ENCODE data around the gene RIF1.

RIF1 gene

DNA sequence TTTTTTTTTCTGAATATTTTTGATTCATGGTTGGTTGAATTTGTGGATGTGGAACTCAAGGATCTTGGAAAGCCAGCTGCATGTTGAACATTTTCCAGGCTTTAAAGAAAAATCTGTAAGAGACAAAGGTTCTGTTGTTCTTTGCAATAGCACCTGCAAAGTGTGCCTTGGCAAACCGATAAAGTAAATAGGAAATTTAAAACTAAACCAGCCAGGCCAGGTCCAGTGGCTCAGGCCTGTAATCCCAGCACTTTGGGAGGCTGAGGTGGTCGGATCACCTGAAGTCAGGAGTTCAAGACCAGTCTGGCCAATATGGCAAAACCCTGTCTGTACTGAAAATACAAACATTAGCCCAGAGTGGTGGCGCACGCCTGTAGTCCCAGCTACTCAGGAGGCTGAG lies 74.4 kb downstream of the RIF1 start:
- Histone ChIP-seq H3K9ac (ENCODE audit: insufficient read length, low read depth) (no peak overlapping the region), H3K27me3 (ENCODE audit: insufficient read depth, insufficient read length) (no peaks in the 10 kb centered on the region), H3K9me3 (ENCODE audit: insufficient read depth, low read length) (no peaks in the 10 kb centered on the region), H3K4me3 (ENCODE audit: insufficient read length, low read depth) (no peak overlapping the region), H3K36me3 (ENCODE audit: insufficient read depth, insufficient read length, low read length) (peaks cover 51% of the 10 kb centered on the region), H3K4me1 (ENCODE audit: insufficient read depth, insufficient read length) (no peaks in the 10 kb centered on the region)
- TF ChIP-seq ZNF274 (IDR thresholded peaks at IDR 0.05; ENCODE audit: low read depth, low read length) (no peak), SUZ12 (IDR thresholded peaks at IDR 0.05; ENCODE audit: extremely low read depth, insufficient read depth, insufficient read length) (no peak), YY1 (IDR thresholded peaks at IDR 0.05; ENCODE audit: insufficient read depth, insufficient read length) (no peak)
- no peak for DNase-seq (ENCODE audit: low read depth, low spot score)

DNA sequence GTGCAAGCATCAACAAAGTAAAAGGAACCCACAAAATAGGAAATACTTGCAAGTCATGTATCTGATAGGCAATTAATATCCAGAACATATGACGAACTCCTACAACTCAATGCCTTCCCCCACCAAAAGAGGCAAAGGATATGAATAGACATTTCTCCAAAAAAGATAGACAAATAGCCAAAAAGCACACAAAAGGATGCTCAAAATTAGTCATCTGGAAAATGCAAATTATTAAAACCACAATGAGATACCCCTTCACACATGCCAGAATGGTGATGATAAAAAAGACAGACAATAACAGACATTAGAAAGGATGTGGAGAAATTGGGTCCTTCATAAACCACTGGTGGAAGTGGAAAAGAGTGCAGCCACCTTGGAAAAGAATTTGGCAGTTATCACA lies 76.4 kb downstream of the RIF1 start:
- TF ChIP-seq ZNF274 (IDR thresholded peaks at IDR 0.05; ENCODE audit: low read depth, low read length): no peak
- TF ChIP-seq YY1 (IDR thresholded peaks at IDR 0.05; ENCODE audit: insufficient read depth, insufficient read length): no peak
- no peak for TF ChIP-seq SUZ12 (IDR thresholded peaks at IDR 0.05; ENCODE audit: extremely low read depth, insufficient read depth, insufficient read length)
- Histone ChIP-seq H3K9ac (ENCODE audit: insufficient read length, low read depth) (no peak overlapping the region), H3K36me3 (ENCODE audit: insufficient read depth, insufficient read length, low read length) (peaks cover 36% of the 10 kb centered on the region), H3K27me3 (ENCODE audit: insufficient read depth, insufficient read length) (no peaks in the 10 kb centered on the region), H3K9me3 (ENCODE audit: insufficient read depth, low read length) (no peaks in the 10 kb centered on the region), H3K4me3 (ENCODE audit: insufficient read length, low read depth) (no peak overlapping the region), H3K4me1 (ENCODE audit: insufficient read depth, insufficient read length) (no peaks in the 10 kb centered on the region)
- DNase-seq (ENCODE audit: low read depth, low spot score): no peak

DNA sequence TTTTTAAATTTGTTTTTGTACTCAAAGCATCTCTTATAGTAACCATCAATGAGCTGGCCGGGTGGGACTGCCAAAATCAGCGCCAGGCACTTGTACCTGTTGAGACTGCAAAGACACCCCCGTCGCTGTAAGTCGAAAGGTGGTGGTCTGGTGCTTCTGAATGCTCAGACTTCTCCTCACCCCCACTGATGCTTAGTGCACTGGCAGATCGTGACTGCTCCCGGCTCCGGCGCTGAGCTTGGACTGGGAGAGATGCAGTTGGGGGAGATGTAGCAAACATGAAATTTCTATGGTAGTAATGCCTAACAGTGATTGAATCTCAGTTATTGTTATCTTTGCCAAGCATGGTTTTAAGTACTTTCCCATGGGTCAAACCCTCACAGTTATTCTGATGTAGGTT lies 80.6 kb downstream of the RIF1 start:
- Histone ChIP-seq H3K4me3 (ENCODE audit: insufficient read length, low read depth) (no peak overlapping the region), H3K9ac (ENCODE audit: insufficient read length, low read depth) (no peak overlapping the region), H3K27me3 (ENCODE audit: insufficient read depth, insufficient read length) (no peaks in the 10 kb centered on the region), H3K9me3 (ENCODE audit: insufficient read depth, low read length) (no peaks in the 10 kb centered on the region), H3K36me3 (ENCODE audit: insufficient read depth, insufficient read length, low read length) (peaks cover 6% of the 10 kb centered on the region), H3K4me1 (ENCODE audit: insufficient read depth, insufficient read length) (no peaks in the 10 kb centered on the region)
- no peak for DNase-seq (ENCODE audit: low read depth, low spot score)
- TF ChIP-seq ZNF274 (IDR thresholded peaks at IDR 0.05; ENCODE audit: low read depth, low read length) (no peak), SUZ12 (IDR thresholded peaks at IDR 0.05; ENCODE audit: extremely low read depth, insufficient read depth, insufficient read length) (no peak), YY1 (IDR thresholded peaks at IDR 0.05; ENCODE audit: insufficient read depth, insufficient read length) (no peak)

DNA sequence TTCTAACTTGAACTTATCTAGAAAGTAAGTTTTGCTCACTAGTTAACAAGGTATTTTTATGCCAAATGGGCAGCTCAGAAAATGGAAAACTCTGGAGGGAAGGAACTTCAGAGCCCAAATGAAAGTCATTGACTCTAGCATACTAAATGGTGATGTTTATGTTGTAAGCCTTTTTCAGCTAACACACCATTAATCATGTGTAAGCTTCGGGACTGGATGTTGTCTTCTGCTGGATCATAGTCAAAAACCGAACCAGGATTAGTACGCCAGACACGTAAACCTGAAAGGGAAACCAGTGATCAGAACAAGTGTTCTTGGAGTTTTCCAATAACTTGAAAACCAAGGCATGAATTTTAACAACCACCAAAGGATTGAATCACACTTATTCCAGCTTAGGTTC lies 81.8 kb downstream of the RIF1 start:
- no peaks in the 10 kb centered on the region for H3K9me3 ChIP-seq (ENCODE audit: insufficient read depth, low read length)
- H3K4me1 ChIP-seq (ENCODE audit: insufficient read depth, insufficient read length): no peaks in the 10 kb centered on the region
- no peak for TF ChIP-seq ZNF274 (IDR thresholded peaks at IDR 0.05; ENCODE audit: low read depth, low read length)
- no peak for TF ChIP-seq YY1 (IDR thresholded peaks at IDR 0.05; ENCODE audit: insufficient read depth, insufficient read length)
- no peak for TF ChIP-seq SUZ12 (IDR thresholded peaks at IDR 0.05; ENCODE audit: extremely low read depth, insufficient read depth, insufficient read length)
- DNase-seq (ENCODE audit: low read depth, low spot score): no peak
- no peak overlapping the region for H3K9ac ChIP-seq (ENCODE audit: insufficient read length, low read depth)
- H3K36me3 ChIP-seq (ENCODE audit: insufficient read depth, insufficient read length, low read length): peaks cover 3% of the 10 kb centered on the region
- no peak overlapping the region for H3K4me3 ChIP-seq (ENCODE audit: insufficient read length, low read depth)
- H3K27me3 ChIP-seq (ENCODE audit: insufficient read depth, insufficient read length): no peaks in the 10 kb centered on the region

DNA sequence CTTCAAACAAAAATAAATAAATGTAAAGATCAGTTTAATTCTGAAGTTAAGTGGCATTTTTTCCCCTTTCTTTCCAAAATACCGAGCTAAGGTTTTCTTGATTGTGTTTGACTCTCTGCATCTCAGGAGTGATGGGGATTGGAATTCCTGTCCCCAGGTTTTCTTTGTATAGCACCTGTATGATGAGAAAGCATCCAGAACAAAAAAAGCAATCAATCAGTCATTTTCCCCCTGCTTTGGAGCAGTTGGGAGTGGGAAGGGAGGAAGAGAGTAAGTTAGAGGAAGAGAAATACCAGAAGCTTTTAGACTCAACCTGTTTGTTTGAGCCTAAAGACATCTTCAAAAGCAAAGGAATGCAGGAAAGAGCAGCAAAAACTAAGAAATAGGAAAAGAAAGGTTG lies 88.5 kb downstream of the RIF1 start:
- no peaks in the 10 kb centered on the region for H3K9me3 ChIP-seq (ENCODE audit: insufficient read depth, low read length)
- no peak overlapping the region for H3K9ac ChIP-seq (ENCODE audit: insufficient read length, low read depth)
- no peak overlapping the region for H3K4me3 ChIP-seq (ENCODE audit: insufficient read length, low read depth)
- DNase-seq (ENCODE audit: low read depth, low spot score): no peak
- H3K4me1 ChIP-seq (ENCODE audit: insufficient read depth, insufficient read length): no peaks in the 10 kb centered on the region
- no peaks in the 10 kb centered on the region for H3K27me3 ChIP-seq (ENCODE audit: insufficient read depth, insufficient read length)
- TF ChIP-seq SUZ12 (IDR thresholded peaks at IDR 0.05; ENCODE audit: extremely low read depth, insufficient read depth, insufficient read length) (no peak), YY1 (IDR thresholded peaks at IDR 0.05; ENCODE audit: insufficient read depth, insufficient read length) (no peak), ZNF274 (IDR thresholded peaks at IDR 0.05; ENCODE audit: low read depth, low read length) (no peak)
- H3K36me3 ChIP-seq (ENCODE audit: insufficient read depth, insufficient read length, low read length): no peaks in the 10 kb centered on the region

DNA sequence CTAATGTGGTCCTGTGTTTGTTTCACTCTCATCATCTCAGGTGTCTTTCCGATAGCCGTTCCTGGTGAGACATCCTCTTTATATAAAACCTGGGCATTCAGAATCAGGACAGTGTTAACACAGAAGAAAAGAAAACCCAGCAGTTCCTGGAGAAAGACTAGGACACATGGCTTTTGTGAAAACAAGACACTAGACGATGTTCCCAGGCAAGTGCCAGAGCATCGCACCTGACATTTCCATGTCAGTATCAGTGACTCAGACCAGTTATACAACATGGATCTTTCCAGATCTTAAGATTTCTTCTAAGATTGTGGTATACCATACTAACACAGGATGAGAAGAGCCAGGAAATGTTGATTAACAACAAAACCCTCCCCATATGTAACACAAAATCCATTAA lies 96.5 kb downstream of the RIF1 start:
- DNase-seq (ENCODE audit: low read depth, low spot score): no peak
- H3K9me3 ChIP-seq (ENCODE audit: insufficient read depth, low read length): no peaks in the 10 kb centered on the region
- H3K36me3 ChIP-seq (ENCODE audit: insufficient read depth, insufficient read length, low read length): peaks cover 5% of the 10 kb centered on the region
- no peak overlapping the region for H3K4me3 ChIP-seq (ENCODE audit: insufficient read length, low read depth)
- H3K9ac ChIP-seq (ENCODE audit: insufficient read length, low read depth): no peak overlapping the region
- TF ChIP-seq ZNF274 (IDR thresholded peaks at IDR 0.05; ENCODE audit: low read depth, low read length): no peak
- no peak for TF ChIP-seq YY1 (IDR thresholded peaks at IDR 0.05; ENCODE audit: insufficient read depth, insufficient read length)
- no peak for TF ChIP-seq SUZ12 (IDR thresholded peaks at IDR 0.05; ENCODE audit: extremely low read depth, insufficient read depth, insufficient read length)
- H3K27me3 ChIP-seq (ENCODE audit: insufficient read depth, insufficient read length): no peaks in the 10 kb centered on the region
- H3K4me1 ChIP-seq (ENCODE audit: insufficient read depth, insufficient read length): no peaks in the 10 kb centered on the region

DNA sequence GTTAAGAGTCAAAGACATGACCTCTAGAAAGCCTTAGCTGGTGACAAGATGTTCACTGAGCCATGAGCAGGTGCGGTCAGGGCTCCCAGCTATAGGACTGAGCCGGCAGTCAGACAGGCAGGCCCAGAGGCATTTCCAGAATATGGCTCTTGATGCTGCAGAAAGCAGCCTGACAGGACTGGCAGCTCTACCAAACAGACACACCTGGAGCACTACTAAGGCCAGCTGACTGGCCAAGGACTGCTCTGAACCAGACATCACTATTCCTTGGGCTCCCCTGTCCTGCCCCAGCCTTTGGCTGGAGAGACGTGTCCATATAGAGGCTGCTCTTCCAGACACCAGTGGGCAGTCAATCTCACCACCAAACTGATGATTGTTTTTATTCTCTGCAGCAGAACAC lies 98.8 kb downstream of the RIF1 start:
- H3K27me3 ChIP-seq (ENCODE audit: insufficient read depth, insufficient read length): no peaks in the 10 kb centered on the region
- no peaks in the 10 kb centered on the region for H3K4me1 ChIP-seq (ENCODE audit: insufficient read depth, insufficient read length)
- no peak overlapping the region for H3K4me3 ChIP-seq (ENCODE audit: insufficient read length, low read depth)
- H3K36me3 ChIP-seq (ENCODE audit: insufficient read depth, insufficient read length, low read length): peaks cover 5% of the 10 kb centered on the region
- no peaks in the 10 kb centered on the region for H3K9me3 ChIP-seq (ENCODE audit: insufficient read depth, low read length)
- no peak for DNase-seq (ENCODE audit: low read depth, low spot score)
- TF ChIP-seq SUZ12 (IDR thresholded peaks at IDR 0.05; ENCODE audit: extremely low read depth, insufficient read depth, insufficient read length) (no peak), ZNF274 (IDR thresholded peaks at IDR 0.05; ENCODE audit: low read depth, low read length) (no peak), YY1 (IDR thresholded peaks at IDR 0.05; ENCODE audit: insufficient read depth, insufficient read length) (no peak)
- no peak overlapping the region for H3K9ac ChIP-seq (ENCODE audit: insufficient read length, low read depth)

DNA sequence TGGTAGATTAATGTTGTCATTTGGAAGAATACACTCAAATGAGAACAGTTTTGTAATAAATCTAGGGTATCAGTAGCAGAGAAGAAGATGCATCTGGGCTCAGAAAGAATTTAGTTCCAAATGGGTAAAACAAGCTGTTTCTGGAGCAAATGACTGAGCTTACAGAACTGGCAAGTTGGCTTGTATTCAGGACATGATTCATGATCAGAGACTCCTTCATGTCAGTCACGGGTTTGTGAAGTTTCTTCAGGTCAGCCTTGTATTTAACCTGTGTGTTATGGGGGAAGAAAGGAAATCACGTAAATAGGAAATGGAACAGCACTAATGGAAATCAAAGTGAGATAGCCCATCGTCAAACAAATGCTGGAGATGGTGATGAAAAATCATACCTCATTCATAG lies 109.1 kb downstream of the RIF1 start:
- H3K9me3 ChIP-seq (ENCODE audit: insufficient read depth, low read length): no peaks in the 10 kb centered on the region
- H3K4me1 ChIP-seq (ENCODE audit: insufficient read depth, insufficient read length): no peaks in the 10 kb centered on the region
- no peak for TF ChIP-seq ZNF274 (IDR thresholded peaks at IDR 0.05; ENCODE audit: low read depth, low read length)
- no peak for TF ChIP-seq YY1 (IDR thresholded peaks at IDR 0.05; ENCODE audit: insufficient read depth, insufficient read length)
- TF ChIP-seq SUZ12 (IDR thresholded peaks at IDR 0.05; ENCODE audit: extremely low read depth, insufficient read depth, insufficient read length): no peak
- no peaks in the 10 kb centered on the region for H3K36me3 ChIP-seq (ENCODE audit: insufficient read depth, insufficient read length, low read length)
- no peaks in the 10 kb centered on the region for H3K27me3 ChIP-seq (ENCODE audit: insufficient read depth, insufficient read length)
- H3K9ac ChIP-seq (ENCODE audit: insufficient read length, low read depth): no peak overlapping the region
- no peak for DNase-seq (ENCODE audit: low read depth, low spot score)
- no peak overlapping the region for H3K4me3 ChIP-seq (ENCODE audit: insufficient read length, low read depth)
